Measurements from ENCODE around the gene RHEB. TPM values are rescaled to one million over a fixed set of nuclear protein-coding genes. Genes with fewer than 3 reads are reported as not detected.

RHEB gene
- total and polyA plus RNA-seq, 2 experiments from 2014 or later = 101 to 239 TPM

DNA sequence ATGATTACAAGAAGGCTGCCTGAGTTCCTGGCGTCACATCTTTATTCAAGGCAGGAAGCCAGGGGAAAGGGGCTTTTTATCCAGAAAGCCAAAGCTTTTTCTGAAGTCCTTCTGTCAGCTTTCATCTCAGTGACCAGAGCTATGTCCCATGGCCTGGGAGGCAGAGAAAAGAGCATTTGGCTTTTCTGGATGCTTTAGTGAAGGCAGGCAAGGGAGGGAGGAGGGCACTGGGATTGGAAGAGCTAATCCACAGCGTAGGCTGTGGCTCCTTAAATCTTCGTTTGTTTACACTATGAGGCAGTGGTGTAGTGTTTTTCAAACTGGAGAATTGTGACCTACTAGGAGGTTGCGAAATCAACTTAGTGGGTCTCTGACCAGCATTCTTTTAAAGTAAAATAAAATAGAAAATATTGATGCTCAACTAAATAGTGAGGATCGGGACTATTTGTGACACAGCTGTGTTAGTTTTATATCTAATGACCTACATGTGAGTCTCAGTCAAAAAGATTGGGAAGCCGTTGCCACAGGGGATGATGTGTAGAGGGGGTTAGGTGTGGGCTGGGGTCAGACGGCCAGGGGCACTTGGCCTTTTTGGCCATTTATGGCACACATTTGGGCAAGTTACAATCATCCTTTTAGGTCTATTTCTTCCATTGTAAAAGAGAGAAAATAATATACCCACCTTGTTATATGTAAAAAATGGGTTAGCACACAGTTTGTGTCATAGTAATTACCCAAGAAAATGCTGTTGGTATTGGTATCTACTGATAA lies 93.8 kb downstream of the RHEB start:
- Histone ChIP-seq H3F3A (replicated peaks; ENCODE audit: low read depth) (no peaks in the 10 kb centered on the region), H3K4me3 (no peak overlapping the region), H3K36me3 (ENCODE audit: insufficient read depth) (no peaks in the 10 kb centered on the region; the same call in 1 of the 2 replicates), H3K27me3 (ENCODE audit: insufficient read depth) (no peaks in the 10 kb centered on the region), H2AFZ (no peak overlapping the region), H3K79me2 (replicated peaks; ENCODE audit: insufficient read depth) (no peaks in the 10 kb centered on the region), H3K4me2 (no peak overlapping the region), H4K20me1 (replicated peaks; ENCODE audit: insufficient read depth) (no peaks in the 10 kb centered on the region), H3K4me1 (ENCODE audit: insufficient read depth) (peaks cover 25% of the 10 kb centered on the region), H3K27ac (ENCODE audit: low read depth) (no peak overlapping the region), H3K9me2 (ENCODE audit: insufficient read depth) (no peaks in the 10 kb centered on the region)
- TF ChIP-seq, protein P1, sequence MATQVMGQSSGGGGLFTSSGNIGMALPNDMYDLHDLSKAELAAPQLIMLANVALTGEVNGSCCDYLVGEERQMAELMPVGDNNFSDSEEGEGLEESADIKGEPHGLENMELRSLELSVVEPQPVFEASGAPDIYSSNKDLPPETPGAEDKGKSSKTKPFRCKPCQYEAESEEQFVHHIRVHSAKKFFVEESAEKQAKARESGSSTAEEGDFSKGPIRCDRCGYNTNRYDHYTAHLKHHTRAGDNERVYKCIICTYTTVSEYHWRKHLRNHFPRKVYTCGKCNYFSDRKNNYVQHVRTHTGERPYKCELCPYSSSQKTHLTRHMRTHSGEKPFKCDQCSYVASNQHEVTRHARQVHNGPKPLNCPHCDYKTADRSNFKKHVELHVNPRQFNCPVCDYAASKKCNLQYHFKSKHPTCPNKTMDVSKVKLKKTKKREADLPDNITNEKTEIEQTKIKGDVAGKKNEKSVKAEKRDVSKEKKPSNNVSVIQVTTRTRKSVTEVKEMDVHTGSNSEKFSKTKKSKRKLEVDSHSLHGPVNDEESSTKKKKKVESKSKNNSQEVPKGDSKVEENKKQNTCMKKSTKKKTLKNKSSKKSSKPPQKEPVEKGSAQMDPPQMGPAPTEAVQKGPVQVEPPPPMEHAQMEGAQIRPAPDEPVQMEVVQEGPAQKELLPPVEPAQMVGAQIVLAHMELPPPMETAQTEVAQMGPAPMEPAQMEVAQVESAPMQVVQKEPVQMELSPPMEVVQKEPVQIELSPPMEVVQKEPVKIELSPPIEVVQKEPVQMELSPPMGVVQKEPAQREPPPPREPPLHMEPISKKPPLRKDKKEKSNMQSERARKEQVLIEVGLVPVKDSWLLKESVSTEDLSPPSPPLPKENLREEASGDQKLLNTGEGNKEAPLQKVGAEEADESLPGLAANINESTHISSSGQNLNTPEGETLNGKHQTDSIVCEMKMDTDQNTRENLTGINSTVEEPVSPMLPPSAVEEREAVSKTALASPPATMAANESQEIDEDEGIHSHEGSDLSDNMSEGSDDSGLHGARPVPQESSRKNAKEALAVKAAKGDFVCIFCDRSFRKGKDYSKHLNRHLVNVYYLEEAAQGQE (IDR thresholded peaks at IDR 0.05; ENCODE audit: unreplicated experiment) = no peak
- TF ChIP-seq, protein P2, sequence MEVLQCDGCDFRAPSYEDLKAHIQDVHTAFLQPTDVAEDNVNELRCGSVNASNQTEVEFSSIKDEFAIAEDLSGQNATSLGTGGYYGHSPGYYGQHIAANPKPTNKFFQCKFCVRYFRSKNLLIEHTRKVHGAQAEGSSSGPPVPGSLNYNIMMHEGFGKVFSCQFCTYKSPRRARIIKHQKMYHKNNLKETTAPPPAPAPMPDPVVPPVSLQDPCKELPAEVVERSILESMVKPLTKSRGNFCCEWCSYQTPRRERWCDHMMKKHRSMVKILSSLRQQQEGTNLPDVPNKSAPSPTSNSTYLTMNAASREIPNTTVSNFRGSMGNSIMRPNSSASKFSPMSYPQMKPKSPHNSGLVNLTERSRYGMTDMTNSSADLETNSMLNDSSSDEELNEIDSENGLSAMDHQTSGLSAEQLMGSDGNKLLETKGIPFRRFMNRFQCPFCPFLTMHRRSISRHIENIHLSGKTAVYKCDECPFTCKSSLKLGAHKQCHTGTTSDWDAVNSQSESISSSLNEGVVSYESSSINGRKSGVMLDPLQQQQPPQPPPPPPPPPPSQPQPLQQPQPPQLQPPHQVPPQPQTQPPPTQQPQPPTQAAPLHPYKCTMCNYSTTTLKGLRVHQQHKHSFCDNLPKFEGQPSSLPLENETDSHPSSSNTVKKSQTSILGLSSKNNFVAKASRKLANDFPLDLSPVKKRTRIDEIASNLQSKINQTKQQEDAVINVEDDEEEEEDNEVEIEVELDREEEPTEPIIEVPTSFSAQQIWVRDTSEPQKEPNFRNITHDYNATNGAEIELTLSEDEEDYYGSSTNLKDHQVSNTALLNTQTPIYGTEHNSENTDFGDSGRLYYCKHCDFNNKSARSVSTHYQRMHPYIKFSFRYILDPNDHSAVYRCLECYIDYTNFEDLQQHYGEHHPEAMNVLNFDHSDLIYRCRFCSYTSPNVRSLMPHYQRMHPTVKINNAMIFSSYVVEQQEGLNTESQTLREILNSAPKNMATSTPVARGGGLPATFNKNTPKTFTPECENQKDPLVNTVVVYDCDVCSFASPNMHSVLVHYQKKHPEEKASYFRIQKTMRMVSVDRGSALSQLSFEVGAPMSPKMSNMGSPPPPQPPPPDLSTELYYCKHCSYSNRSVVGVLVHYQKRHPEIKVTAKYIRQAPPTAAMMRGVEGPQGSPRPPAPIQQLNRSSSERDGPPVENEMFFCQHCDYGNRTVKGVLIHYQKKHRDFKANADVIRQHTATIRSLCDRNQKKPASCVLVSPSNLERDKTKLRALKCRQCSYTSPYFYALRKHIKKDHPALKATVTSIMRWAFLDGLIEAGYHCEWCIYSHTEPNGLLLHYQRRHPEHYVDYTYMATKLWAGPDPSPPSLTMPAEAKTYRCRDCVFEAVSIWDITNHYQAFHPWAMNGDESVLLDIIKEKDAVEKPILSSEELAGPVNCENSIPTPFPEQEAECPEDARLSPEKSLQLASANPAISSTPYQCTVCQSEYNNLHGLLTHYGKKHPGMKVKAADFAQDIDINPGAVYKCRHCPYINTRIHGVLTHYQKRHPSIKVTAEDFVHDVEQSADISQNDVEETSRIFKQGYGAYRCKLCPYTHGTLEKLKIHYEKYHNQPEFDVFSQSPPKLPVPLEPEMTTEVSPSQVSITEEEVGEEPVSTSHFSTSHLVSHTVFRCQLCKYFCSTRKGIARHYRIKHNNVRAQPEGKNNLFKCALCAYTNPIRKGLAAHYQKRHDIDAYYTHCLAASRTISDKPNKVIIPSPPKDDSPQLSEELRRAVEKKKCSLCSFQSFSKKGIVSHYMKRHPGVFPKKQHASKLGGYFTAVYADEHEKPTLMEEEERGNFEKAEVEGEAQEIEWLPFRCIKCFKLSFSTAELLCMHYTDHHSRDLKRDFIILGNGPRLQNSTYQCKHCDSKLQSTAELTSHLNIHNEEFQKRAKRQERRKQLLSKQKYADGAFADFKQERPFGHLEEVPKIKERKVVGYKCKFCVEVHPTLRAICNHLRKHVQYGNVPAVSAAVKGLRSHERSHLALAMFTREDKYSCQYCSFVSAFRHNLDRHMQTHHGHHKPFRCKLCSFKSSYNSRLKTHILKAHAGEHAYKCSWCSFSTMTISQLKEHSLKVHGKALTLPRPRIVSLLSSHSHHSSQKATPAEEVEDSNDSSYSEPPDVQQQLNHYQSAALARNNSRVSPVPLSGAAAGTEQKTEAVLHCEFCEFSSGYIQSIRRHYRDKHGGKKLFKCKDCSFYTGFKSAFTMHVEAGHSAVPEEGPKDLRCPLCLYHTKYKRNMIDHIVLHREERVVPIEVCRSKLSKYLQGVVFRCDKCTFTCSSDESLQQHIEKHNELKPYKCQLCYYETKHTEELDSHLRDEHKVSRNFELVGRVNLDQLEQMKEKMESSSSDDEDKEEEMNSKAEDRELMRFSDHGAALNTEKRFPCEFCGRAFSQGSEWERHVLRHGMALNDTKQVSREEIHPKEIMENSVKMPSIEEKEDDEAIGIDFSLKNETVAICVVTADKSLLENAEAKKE (CRISPR knock-in tag; IDR thresholded peaks at IDR 0.05) = no peak
- TF ChIP-seq, protein P3, sequence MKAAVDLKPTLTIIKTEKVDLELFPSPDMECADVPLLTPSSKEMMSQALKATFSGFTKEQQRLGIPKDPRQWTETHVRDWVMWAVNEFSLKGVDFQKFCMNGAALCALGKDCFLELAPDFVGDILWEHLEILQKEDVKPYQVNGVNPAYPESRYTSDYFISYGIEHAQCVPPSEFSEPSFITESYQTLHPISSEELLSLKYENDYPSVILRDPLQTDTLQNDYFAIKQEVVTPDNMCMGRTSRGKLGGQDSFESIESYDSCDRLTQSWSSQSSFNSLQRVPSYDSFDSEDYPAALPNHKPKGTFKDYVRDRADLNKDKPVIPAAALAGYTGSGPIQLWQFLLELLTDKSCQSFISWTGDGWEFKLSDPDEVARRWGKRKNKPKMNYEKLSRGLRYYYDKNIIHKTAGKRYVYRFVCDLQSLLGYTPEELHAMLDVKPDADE (IDR thresholded peaks at IDR 0.05) = no peak
- no peak for TF ChIP-seq POLR2AphosphoS5 (IDR thresholded peaks at IDR 0.05; ENCODE audit: low read depth)
- no peak for TF ChIP-seq ZNF331 (CRISPR knock-in tag; IDR thresholded peaks at IDR 0.05; ENCODE audit: low read depth)
- TF ChIP-seq EZH2phosphoT487 (IDR thresholded peaks at IDR 0.05; ENCODE audit: unreplicated experiment) = no peak
- no peak for TF ChIP-seq NANOG (IDR thresholded peaks at IDR 0.05; ENCODE audit: borderline replicate concordance)
- TF ChIP-seq EZH2 (IDR thresholded peaks at IDR 0.05; ENCODE audit: low read depth, unreplicated experiment) = no peak
- no peak for TF ChIP-seq CREB1 (CRISPR knock-in tag; IDR thresholded peaks at IDR 0.05; ENCODE audit: low read depth)
- TF ChIP-seq ZNF114 (CRISPR knock-in tag; IDR thresholded peaks at IDR 0.05) = no peak
- TF ChIP-seq STAT1 (IDR thresholded peaks at IDR 0.05; ENCODE audit: unreplicated experiment) = no peak
- TF ChIP-seq, protein P4, sequence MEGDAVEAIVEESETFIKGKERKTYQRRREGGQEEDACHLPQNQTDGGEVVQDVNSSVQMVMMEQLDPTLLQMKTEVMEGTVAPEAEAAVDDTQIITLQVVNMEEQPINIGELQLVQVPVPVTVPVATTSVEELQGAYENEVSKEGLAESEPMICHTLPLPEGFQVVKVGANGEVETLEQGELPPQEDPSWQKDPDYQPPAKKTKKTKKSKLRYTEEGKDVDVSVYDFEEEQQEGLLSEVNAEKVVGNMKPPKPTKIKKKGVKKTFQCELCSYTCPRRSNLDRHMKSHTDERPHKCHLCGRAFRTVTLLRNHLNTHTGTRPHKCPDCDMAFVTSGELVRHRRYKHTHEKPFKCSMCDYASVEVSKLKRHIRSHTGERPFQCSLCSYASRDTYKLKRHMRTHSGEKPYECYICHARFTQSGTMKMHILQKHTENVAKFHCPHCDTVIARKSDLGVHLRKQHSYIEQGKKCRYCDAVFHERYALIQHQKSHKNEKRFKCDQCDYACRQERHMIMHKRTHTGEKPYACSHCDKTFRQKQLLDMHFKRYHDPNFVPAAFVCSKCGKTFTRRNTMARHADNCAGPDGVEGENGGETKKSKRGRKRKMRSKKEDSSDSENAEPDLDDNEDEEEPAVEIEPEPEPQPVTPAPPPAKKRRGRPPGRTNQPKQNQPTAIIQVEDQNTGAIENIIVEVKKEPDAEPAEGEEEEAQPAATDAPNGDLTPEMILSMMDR (conservative IDR thresholded peaks at IDR 0.05; ENCODE audit: low read depth in 2 of 2) = no peak
- TF ChIP-seq JUNB (IDR thresholded peaks at IDR 0.05; ENCODE audit: unreplicated experiment) = no peak
- no peak for ATAC-seq
- peaks cover 24% of the 10 kb centered on the region for H3K9me3 Mint-ChIP-seq
- no peak overlapping the region for H3K4me3 Mint-ChIP-seq
- peaks cover 8% of the 10 kb centered on the region; the same call in 2 of the 3 replicates for H3K36me3 Mint-ChIP-seq (ENCODE audit: low read depth)
- no peak for DNase-seq (ENCODE audit: low spot score)
- H3K27ac Mint-ChIP-seq = no peak overlapping the region
- H3K27me3 Mint-ChIP-seq (ENCODE audit: insufficient read depth, low read depth, poor library complexity) = peaks cover 11% of the 10 kb centered on the region
- H3K4me1 Mint-ChIP-seq = peaks cover 28% of the 10 kb centered on the region

Measured in GM23338 (cell line).